Duodenal mucosa (tissue), 2 donors: ENCODE data around the gene PLSCR4.

Experiments used
- H3K27ac ChIP-seq: one replicate; pipeline ENCODE4 v1.7.0; 2013; ENCODE audit warnings: low read depth, low read length
- H3K27me3 ChIP-seq, 2 donors: one replicate each; pipeline ENCODE4 v1.7.0; 2013; ENCODE audit warnings: low read length in 2 of 2, control low read depth in 1 of 2; ENCODE audit not compliant: insufficient read depth in 2 of 2, control insufficient read depth in 1 of 2
- H3K36me3 ChIP-seq, 2 donors: one replicate each; pipeline ENCODE4 v1.7.0; 2013; ENCODE audit warnings: low read length in 2 of 2, control low read depth in 1 of 2; ENCODE audit not compliant: insufficient read depth in 2 of 2, control insufficient read depth in 1 of 2
- H3K4me1 ChIP-seq, 2 donors: one replicate each; pipeline ENCODE4 v1.7.0; 2013; ENCODE audit warnings: low read length in 2 of 2, control low read depth in 1 of 2; ENCODE audit not compliant: insufficient read depth in 2 of 2, control insufficient read depth in 1 of 2
- H3K4me3 ChIP-seq, 2 donors: one replicate each; pipeline ENCODE4 v1.7.0; 2013; ENCODE audit warnings: low read length in 2 of 2, low read depth in 1 of 2
- H3K9ac ChIP-seq, 2 donors: one replicate each; pipeline ENCODE4 v1.7.0; 2013; ENCODE audit warnings: low read length in 2 of 2, low read depth in 1 of 2
- H3K9me3 ChIP-seq, 2 donors: one replicate each; pipeline ENCODE4 v1.7.0; 2013; ENCODE audit warnings: low read length in 2 of 2, control low read depth in 1 of 2; ENCODE audit not compliant: control insufficient read depth in 1 of 2

PLSCR4 gene

GRCh38 chr3:146222204-146223046 lies 28.5 kb downstream of the PLSCR4 start:
- Histone ChIP-seq H3K9me3 (no peaks in the 10 kb centered on the region), H3K4me1 (peaks cover 12 to 15% of the 10 kb centered on the region in 2 donors), H3K27ac (no peak overlapping the region), H3K9ac (peak overlapping the region in 1 of 2 donors; percentile 33), H3K4me3 (peak overlapping the region; percentile 23 to 55), H3K36me3 (no peaks in the 10 kb centered on the region), H3K27me3 (no peaks in the 10 kb centered on the region)

DNA sequence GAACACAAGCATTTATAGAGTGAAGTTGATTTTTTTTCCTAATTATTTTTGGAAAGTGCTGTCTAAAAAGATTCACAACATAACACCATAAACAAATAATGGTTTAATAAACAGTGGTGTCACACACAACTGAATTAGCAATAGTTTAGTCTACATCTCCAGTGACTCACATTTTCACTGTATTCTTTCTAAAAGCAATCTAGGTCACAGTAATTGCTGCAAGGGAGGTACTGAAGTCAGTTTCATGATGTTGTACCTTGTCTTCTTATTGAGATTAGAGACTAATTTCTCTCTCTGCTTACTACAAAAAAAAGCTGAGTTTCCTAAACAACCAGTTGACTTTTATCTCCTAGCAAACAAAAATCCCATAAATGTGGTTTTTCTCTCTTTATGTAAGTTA lies 29.6 kb downstream of the PLSCR4 start:
- Histone ChIP-seq H3K27ac (no peak overlapping the region), H3K9me3 (no peaks in the 10 kb centered on the region), H3K9ac (no peak overlapping the region), H3K4me3 (no peak overlapping the region), H3K27me3 (no peaks in the 10 kb centered on the region), H3K36me3 (no peaks in the 10 kb centered on the region), H3K4me1 (peaks cover 12 to 15% of the 10 kb centered on the region in 2 donors)

GRCh38 chr3:146218880-146219866 lies 31.7 kb downstream of the PLSCR4 start:
- H3K4me3 ChIP-seq: no peak overlapping the region
- H3K9me3 ChIP-seq: no peaks in the 10 kb centered on the region
- H3K36me3 ChIP-seq: no peaks in the 10 kb centered on the region
- H3K27ac ChIP-seq: no peak overlapping the region
- H3K27me3 ChIP-seq: no peaks in the 10 kb centered on the region
- peaks cover 12 to 15% of the 10 kb centered on the region in 2 donors for H3K4me1 ChIP-seq
- no peak overlapping the region for H3K9ac ChIP-seq

DNA sequence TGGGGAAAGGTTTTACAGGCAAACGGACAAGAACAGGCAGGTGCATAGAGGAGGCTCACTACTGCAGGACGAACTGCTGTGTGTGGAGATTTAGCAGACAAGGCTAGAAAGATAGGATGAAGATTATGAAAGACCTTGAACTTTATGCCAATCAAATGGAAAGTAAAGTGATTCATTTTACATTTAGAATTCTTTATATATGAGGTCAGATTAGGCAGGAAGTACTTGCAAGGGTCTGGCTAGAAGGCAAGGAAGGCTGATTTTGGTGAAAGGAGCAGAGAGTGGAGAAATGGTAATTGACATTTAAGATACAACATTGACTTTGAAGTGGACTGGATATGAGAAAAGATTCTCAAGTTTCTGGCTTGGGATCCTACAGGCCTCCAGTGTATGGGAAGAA lies 33.6 kb downstream of the PLSCR4 start:
- Histone ChIP-seq H3K27ac (no peak overlapping the region), H3K9ac (no peak overlapping the region), H3K27me3 (no peaks in the 10 kb centered on the region), H3K36me3 (no peaks in the 10 kb centered on the region), H3K4me3 (no peak overlapping the region), H3K9me3 (no peaks in the 10 kb centered on the region), H3K4me1 (peaks cover 2% of the 10 kb centered on the region in 2 donors)

DNA sequence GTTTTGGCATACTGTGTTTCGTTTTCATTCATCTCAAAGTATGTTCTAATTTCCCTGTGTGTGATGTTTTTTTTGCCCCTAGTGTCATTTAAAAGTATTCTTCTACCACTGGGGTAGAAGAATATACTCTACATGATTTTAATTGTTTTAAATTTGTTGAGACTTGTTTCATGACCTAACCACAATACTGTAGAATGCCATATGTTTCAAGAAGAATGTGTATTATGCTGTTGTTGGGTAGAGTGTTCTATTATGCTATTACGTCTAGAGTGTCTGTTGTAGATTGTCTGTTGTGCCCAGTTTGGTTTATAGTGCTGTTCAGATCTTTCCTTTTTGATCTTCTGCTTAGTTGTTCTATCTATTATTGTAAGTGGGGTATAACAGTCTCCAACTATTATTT lies 36.4 kb downstream of the PLSCR4 start:
- H3K27me3 ChIP-seq: no peaks in the 10 kb centered on the region
- H3K4me1 ChIP-seq: no peaks in the 10 kb centered on the region
- no peak overlapping the region for H3K9ac ChIP-seq
- no peak overlapping the region for H3K4me3 ChIP-seq
- H3K27ac ChIP-seq: no peak overlapping the region
- H3K36me3 ChIP-seq: no peaks in the 10 kb centered on the region
- H3K9me3 ChIP-seq: no peaks in the 10 kb centered on the region

- H3K9ac ChIP-seq: no peak overlapping the region
Measured at GRCh38 chr3:146209371-146209770, 41.5 kb downstream of the PLSCR4 start.

DNA sequence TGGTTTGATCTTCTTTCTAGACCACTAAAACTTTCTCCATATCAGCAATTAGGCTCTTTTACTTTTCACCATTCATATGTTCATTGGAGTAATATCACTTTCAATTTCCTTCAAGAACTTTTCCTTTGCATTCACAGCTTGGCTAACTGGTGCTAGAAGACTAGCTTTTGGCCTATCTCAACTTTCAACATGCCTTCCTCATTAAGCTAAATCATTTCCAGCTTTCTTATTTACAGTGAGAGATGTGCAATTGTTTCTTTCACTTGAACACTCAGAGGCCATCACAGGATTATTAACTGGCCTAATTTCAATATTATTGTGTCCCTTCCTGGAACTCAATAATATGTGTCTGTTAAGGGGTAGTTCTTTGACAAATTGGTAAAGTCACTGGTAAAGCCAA lies 47.1 kb downstream of the PLSCR4 start:
- Histone ChIP-seq H3K9me3 (no peaks in the 10 kb centered on the region), H3K4me1 (no peaks in the 10 kb centered on the region), H3K36me3 (no peaks in the 10 kb centered on the region), H3K27me3 (no peaks in the 10 kb centered on the region), H3K27ac (no peak overlapping the region), H3K9ac (no peak overlapping the region), H3K4me3 (no peak overlapping the region)

More at GRCh38 chr3:146209371-146209770, 41.5 kb downstream of the PLSCR4 start:
- no peaks in the 10 kb centered on the region for H3K9me3 ChIP-seq
- H3K27me3 ChIP-seq: no peaks in the 10 kb centered on the region
- no peaks in the 10 kb centered on the region for H3K4me1 ChIP-seq
- no peaks in the 10 kb centered on the region for H3K36me3 ChIP-seq
- H3K4me3 ChIP-seq: no peak overlapping the region
- H3K27ac ChIP-seq: no peak overlapping the region

DNA sequence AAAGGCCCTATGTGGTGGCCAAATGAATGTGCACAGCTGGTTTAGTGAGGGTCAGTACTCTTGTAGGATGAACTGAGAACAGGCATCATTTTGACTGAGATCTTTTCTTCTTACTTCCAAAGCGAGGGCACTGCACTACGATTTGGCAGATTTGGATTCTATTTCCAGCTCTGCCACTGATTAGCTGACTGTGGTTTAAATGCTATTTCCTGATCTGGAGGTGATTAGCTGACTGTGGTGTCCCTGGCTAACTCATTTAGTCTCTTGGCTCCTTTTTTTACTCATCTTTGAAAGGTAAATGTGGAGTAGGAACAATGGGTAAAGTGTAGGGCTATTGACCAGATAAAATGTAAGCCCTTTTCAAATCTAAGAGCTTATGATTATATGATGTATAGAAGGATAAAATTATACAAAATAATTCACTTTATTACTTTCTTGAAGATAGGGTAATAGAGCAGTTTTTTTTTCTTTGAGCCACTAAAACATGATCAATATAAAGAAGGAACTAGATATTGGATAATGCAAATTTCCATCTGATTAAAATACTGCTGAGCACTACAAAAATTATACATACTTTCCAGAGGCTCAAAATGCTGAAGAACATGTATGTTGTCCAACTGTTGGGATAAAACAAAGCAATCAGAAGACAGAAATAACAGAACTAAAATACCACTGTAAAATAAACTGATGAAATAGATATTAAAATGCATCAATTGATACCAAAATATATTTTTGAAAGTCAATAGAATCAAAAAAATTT lies 50.3 kb downstream of the PLSCR4 start:
- H3K9ac ChIP-seq: no peak overlapping the region
- H3K9me3 ChIP-seq: no peaks in the 10 kb centered on the region
- H3K27me3 ChIP-seq: no peaks in the 10 kb centered on the region
- no peaks in the 10 kb centered on the region for H3K36me3 ChIP-seq
- H3K4me3 ChIP-seq: no peak overlapping the region
- H3K4me1 ChIP-seq: no peaks in the 10 kb centered on the region
- no peak overlapping the region for H3K27ac ChIP-seq

DNA sequence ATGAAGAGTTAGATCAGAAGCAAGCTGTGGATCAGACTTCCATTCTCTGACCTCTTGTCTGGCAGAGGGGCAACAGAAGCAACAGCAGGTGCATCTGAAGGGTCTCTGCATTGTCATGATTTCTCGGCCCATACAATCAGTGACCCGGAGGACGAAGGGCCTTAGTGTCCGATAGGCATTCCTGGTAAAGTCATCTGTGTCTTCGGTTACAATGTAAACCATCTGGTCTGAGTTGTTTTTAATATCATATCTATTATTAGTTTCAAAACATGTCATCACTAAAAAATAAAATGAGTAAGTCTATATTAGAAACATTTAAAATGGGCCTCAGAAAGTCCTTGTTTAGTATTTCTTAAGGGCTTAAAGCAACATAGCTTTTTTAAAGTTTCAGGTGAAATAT lies 51.1 kb downstream of the PLSCR4 start:
- no peaks in the 10 kb centered on the region for H3K9me3 ChIP-seq
- H3K4me1 ChIP-seq: no peaks in the 10 kb centered on the region
- no peak overlapping the region for H3K27ac ChIP-seq
- H3K27me3 ChIP-seq: no peaks in the 10 kb centered on the region
- no peak overlapping the region for H3K4me3 ChIP-seq
- H3K36me3 ChIP-seq: no peaks in the 10 kb centered on the region
- no peak overlapping the region for H3K9ac ChIP-seq
